ENCODE measurements around the gene DUSP7.
A peak's percentile ranks its signal among the peaks of the same experiment; 100 is the strongest.

The DUSP7 gene

DNA sequence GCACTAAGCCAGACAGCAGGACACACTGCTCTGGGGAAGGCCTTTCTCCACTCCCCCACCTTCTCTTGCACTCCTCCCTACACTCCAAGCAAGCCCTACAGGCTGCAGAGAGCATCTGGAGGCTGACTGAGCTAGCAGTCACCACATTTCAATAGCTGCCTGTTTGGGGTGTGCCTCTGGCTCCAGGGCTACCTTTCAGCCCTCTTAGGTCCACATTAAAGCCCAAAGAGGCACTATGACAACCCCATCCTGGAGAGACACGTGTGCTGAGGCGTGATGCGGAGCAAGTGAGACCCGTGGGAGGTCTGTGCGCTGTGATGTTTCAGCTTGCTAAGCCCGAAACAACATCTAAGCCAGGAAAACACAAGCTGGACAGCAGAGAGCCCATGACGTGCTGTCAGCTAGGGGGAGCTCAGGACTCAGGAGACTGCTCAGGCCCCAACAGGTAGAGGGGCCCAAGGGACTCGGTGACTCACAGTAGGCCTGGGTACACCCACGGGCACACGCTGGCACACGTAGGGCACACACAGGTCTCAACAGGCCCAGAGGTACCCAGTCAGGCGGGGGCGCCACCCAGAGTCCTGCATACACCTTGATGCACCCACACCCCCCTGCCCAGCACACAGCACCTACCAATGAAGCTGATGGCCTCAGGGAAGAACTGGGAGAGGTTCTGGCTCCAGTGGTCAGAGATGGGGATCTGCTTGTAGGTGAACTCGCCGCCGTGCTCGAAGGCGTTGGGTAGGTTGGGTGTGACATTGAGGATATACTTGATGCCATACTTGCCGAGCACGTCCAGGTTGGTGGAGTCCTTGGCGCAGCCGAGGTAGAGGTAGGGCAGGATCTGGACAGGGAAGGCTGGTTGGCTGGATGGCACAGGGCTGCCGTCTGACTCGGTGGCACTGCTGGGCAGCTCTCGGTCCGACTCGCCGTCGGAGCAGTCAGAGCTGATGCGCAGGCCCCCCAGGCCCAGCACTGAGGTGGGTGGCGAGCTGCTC is 2.8 kb downstream of the DUSP7 start:
- no peak for TF ChIP-seq GATA2 (IDR thresholded peaks at IDR 0.05; ENCODE audit: low read depth, low read length)
- no peak for TF ChIP-seq GATA3 (IDR thresholded peaks at IDR 0.05; ENCODE audit: low read depth, low read length)

DNA sequence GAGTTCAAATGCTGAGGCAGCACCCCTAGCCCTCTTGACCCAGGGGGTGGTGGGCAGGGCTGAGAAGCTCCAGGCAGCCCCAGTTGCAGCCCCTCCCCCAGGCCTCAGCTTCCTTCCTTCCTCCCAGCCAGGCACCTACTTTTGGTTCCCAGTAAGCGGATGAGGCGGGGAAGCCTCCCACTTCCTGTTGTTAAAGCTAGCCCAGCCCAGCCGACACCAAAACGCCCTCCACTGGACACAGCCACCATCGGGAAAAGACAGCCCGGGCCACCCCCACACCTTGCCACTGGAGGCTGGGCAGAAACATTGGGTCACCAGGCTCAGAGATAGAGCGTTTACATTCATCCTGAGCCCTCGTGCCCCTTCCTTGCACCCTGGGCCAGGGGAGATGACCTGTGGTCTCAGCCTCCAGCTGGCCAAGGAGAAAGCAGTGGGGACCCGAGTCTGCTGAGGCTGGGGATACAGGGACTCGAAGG is 3.5 kb downstream of the DUSP7 start:
- TF ChIP-seq GATA2 (IDR thresholded peaks at IDR 0.05; ENCODE audit: low read depth, low read length) (no peak), GATA3 (IDR thresholded peaks at IDR 0.05; ENCODE audit: low read depth, low read length) (no peak)

DNA sequence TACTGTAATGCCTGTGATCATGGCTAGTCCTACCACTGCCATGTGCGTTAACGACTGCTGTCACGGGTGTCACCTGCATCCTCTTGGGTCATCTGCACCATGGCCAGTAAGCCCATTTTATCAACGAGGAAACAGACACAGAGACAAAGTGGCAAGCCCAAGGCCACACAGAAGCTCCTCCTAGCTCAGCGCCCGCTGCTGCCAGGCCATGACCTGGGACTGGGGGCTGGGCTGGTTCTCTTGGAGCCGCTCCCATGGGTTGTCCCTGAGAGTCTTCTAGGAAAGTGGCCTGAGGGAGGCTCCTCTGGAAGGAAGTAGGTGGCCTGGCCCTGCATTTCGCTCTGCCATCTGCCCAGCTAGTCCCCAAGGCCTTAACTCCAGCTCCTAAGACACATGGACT is 4.9 kb downstream of the DUSP7 start:
- TF ChIP-seq GATA3 (IDR thresholded peaks at IDR 0.05; ENCODE audit: low read depth, low read length) (no peak), GATA2 (IDR thresholded peaks at IDR 0.05; ENCODE audit: low read depth, low read length) (no peak)

DNA sequence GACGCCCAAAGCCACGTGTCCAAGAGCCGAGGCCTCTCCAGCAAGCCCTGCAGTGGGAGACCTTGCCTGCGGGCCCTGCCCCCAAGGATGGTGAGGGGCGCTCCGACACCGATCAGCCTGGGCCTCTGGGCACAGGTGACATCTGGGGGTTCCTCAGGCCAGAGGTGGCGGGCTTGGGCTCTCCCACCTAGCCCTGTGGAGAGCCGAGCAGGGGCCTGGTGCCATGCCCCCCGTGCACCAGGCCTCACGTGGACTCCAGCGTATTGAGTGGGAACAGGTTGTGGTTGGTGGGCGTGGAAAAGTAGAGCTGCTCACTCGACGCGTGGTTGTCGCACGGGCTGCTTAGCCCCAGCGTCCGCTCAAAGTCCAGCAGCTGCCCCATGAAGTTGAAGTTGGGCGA is 5.8 kb downstream of the DUSP7 start:
- TF ChIP-seq GATA3 (IDR thresholded peaks at IDR 0.05; ENCODE audit: low read depth, low read length) (no peak), GATA2 (IDR thresholded peaks at IDR 0.05; ENCODE audit: low read depth, low read length) (no peak)

DNA sequence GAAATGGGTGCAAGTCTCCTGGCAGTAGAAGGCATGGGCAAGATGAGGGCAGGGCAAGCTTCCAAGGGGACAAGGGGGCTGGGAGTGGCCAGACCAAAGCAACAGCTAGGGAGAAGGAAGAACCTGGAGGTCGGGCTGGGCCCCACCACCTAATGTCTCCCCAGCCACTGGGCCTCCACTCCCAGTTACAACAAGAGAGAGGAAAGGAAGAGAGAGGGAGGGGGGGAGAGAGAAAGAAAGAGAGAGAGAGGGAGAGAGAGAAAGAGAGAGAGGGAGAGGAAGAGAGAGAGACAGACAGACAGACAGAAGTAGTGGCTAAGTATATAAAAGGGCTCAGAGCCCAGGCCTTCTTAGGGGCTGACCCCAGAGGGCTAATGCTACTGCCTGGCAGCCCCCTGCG is 6.9 kb downstream of the DUSP7 start:
- no peak for TF ChIP-seq GATA2 (IDR thresholded peaks at IDR 0.05; ENCODE audit: low read depth, low read length)
- no peak for TF ChIP-seq GATA3 (IDR thresholded peaks at IDR 0.05; ENCODE audit: low read depth, low read length)

DNA sequence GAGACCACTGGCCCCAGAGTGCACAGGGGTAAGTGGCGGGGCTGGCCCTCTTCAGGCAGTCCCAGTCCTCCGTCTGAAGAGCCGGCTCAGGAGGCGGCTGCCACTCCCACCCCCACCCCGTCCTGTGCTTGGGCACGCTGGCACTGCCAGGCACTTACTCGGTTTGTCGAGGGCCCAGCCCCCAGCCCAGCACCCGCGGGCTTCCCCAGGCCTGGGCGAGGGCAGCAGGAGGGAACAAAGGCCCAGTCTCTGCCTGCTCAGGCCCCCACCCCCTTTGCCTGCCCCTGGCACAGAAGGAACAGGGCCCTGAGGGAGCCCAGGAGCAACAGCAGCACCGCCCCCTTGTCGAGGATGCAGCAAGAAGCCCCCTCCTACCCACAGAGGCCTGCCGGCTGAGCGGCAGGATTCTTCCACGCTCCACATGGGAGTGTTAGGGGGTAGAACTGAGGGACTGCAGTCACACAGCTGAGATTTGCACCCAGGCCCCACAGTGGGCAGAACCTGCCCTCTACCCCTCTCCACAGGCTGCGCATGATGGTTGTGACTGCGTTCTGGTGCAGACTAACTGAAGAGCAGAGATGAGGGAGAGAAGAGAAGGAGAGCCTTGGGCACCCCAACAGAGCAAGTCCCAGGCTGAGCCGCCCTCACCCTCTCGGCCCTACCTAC is 8.9 kb downstream of the DUSP7 start:
- TF ChIP-seq GATA3 (IDR thresholded peaks at IDR 0.05; ENCODE audit: low read depth, low read length) (no peak), GATA2 (IDR thresholded peaks at IDR 0.05; ENCODE audit: low read depth, low read length) (no peak)

DNA sequence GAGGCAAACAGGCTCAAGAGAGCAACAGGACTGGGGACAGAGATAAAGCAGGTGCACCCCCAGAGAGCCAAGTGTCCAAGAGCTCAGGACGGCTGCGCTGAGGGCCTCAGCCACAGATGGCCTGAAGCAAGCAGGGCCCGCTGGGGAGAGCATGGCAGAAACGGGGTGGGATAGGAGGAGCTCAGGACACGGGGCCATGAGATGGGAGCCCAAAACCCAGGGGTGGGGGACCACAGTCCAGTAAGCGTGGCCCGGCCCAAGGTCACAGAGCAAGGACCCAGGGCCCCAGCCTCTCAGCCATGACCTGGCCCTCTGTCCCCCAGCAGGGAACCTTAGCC is 9.5 kb downstream of the DUSP7 start:
- TF ChIP-seq GATA2 (IDR thresholded peaks at IDR 0.05; ENCODE audit: low read depth, low read length) (no peak), GATA3 (IDR thresholded peaks at IDR 0.05; ENCODE audit: low read depth, low read length) (no peak)

DNA sequence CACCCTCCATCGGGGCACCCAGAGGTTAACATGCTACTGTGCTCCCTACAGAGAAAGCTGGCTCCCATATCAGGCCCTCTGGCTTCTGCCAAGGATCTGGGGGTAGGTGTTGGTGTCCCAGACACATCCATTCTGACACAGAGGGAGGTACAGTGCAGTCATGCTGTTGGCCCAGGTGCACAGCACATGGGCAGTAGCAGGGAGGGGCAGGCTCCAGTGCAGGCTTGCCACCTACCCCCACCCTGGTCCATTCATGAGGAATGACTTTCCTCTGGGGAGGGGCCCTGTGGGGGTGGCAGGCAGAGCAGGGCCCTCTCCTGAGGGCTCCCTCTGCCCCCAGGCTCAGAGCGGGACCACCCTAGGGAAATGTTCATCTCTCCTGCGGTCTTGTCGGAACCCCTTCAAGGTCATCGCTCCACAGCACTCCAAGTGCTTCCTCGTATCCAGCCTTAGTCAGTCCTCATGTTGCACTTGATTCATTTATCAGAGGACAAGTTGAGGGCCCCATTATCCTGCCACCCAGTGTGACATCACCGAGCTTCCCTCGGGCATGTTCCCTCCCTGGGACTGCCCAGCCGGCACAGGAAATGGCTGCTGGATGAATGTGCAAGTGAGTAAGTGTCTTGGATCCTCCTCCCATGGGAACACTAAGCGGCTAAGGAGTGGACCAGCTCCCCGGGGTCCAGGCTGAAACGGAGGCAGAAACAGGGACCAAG is 10.0 kb downstream of the DUSP7 start:
- TF ChIP-seq GATA3 (IDR thresholded peaks at IDR 0.05; ENCODE audit: low read depth, low read length) (no peak), GATA2 (IDR thresholded peaks at IDR 0.05; ENCODE audit: low read depth, low read length) (no peak)

DNA sequence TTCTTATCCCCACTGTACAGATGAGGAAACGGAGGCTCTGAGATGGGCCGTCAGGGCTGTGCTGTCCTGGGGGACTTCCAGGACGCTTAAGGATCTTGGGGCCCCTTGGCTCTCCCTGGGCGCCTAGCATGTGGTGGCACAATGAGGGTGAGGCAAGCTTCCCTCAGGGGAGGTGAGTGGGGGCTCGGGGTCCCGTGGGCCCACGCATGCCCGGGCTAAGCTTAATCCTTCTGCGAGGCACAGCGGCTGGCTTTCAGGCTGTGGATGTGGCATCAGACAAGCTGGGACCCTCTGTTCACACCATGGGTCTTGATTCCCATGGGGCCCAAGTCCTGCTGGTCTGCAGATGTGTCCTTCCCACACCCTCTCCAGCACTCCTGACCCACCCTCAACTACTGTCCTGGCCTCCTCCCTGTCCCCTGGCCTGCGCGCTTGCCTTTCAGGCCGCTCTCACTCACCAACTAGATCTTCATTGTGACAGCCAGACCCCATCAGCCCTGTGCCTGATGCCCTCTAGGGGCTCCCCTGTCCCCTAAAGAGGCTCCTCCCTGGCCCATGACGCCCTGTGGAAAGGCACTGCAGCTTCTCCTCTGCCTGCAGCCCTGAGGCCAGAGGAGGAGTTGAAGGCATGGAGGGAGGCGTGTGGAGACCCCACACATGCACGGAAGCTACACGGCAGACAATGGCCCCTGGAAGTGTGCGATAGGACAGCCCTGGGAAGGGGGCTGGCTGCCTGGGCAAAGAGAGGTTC is 11.3 kb downstream of the DUSP7 start:
- TF ChIP-seq GATA3 (IDR thresholded peaks at IDR 0.05; ENCODE audit: low read depth, low read length) (no peak), GATA2 (IDR thresholded peaks at IDR 0.05; ENCODE audit: low read depth, low read length) (no peak)

DNA sequence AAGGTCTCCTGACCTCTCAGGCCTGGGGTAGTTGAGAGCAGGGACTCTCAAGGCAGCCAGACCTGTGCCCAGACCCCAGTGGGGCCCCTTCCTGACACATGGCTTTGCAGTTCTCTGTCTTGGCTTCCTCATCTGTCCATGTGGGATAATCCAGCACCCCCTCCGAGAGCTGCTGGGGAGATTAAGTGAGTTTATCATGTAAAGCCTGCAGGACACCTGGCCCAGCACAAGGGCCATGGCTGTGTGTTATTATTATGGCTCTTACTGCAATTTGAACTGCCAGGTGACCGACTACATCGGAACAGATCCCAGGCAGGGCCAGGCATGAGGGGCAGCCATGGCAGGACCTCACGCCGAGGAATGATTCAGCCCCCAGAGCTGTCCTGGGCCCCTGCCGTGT is 12.6 kb downstream of the DUSP7 start:
- TF ChIP-seq GATA2 (IDR thresholded peaks at IDR 0.05; ENCODE audit: low read depth, low read length) (no peak), GATA3 (IDR thresholded peaks at IDR 0.05; ENCODE audit: low read depth, low read length) (no peak)

DNA sequence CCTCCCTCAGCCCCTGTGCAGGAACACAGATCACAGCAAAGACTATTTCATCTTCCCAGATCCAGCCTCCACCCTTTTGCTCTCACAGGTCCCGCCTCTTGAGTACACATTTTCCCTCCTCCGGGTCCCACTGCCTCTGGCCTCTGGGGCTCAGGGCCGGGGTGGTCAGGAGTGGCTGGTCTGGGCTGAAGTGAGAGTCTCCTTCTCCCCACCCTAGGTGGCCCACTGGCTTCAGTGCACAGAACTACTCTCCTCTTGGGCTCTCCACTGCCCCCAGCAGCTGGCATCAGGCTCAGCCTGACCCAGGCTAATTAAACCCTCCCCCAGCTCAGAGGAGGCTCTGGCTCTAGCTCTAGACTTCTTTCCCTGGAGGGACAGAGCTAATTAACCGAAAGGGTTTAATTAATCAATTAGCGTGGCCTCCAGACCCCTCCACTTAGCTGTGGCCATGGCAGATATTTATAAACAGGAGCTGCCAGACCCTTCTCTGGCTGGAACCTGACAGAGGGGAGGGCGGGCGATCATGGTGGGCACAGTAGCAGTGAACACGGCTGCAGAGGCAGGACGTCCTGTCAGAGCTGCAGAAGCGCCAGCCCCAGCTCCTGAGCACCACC is 15.1 kb downstream of the DUSP7 start:
- TF ChIP-seq GATA2 (IDR thresholded peaks at IDR 0.05; ENCODE audit: low read depth, low read length) (peak; percentile 10; the same call in 1 of the 2 replicates), GATA3 (IDR thresholded peaks at IDR 0.05; ENCODE audit: low read depth, low read length) (no peak)

DNA sequence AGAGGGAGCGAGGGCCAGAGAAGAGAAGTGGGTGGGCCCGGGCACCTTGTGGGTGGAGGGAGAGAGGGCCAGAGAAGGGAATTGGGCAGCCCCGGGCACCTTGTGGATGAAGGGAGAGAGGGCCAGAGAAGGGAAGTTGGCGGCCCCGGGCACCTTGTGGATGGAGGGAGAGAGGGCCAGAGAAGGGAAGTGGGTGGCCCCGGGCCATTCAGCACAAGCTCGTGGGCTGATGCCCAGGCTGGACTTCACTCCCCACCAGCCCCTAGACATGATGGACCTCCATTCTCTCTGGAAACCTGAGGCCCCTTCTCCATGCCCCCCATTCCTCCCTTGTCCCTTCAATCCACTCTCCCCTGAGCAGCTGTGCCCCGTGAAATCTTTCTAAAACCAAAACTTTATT is 15.8 kb downstream of the DUSP7 start:
- no peak for TF ChIP-seq GATA2 (IDR thresholded peaks at IDR 0.05; ENCODE audit: low read depth, low read length)
- no peak for TF ChIP-seq GATA3 (IDR thresholded peaks at IDR 0.05; ENCODE audit: low read depth, low read length)

DNA sequence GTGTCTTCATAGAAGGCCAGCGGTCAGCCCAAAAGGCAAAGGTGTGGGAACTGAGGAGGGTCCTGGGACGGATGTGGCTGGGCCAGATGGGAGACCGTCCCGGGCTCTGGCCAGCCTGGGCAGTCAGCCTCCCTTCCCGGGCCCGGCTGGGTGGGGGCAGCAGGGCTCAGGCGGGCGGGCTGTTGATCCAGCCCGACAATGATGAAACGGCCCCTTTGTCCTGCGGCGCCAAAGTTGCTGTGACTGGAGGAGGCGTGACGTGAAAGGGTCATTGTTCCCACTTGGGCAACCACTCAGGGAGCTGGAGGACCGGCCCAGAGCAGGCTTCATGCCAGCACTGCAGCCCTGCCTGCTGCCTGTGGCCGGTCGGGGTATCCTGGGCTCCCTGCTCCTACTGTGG is 16.5 kb downstream of the DUSP7 start:
- TF ChIP-seq GATA2 (IDR thresholded peaks at IDR 0.05; ENCODE audit: low read depth, low read length): no peak
- no peak for TF ChIP-seq GATA3 (IDR thresholded peaks at IDR 0.05; ENCODE audit: low read depth, low read length)

Data from SH-SY5Y (cell line).